ENCODE measurements around the gene CTSE.
A peak's percentile ranks its signal among the peaks of the same experiment; 100 is the strongest.

Gene CTSE

DNA sequence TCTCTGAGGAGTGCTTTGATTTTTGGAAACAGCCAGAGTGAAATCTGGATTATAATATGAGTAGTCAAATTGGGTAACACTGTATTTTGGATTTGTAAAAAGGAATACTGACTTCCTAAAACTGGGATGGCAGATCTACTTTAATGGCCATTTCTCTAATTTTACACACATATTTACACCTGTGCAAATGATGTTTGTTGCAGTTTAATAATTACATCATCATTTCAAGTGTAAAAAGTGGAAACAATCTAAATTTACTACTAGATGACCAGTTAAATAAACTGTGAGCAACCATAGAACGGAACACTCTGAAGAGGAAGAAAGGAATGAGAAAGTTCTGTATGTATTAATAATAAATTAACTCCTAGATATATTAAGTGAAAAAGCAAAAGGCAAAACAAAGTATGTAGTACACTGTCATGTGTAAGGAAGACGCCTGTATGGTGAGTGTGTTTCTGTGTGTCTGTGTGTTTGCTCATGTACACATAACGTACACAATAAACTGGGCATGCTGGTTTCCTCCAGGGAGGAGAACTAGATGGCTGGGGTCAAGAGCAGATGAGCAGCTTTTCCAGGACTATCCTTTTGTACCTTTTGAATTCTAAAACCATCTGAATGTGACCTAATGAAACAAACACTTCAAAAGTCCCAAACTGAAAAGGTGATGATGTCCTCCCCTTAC lies 26.4 kb upstream of the CTSE start:
- no peak for DNase-seq (ENCODE audit: low spot score)

DNA sequence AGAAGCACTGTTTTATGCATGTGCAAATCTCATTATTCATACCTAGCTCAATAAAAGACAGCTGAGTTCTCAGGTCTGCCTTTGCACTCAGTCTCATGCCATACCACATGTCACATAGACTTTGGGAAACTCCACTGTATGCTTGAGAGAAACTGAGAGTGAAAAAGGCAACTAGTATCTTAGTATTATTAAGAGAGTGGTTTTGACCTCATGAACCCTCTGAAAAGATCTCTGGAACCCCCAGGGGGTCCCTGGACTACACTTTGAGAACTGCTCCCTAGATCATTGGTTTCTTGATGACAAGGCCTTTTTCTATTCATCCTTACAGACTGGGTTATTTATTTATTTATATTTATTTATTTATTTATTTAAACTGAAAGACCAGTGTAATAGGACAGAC lies 25.6 kb upstream of the CTSE start:
- no peak for DNase-seq (ENCODE audit: low spot score)

- no peak for DNase-seq (ENCODE audit: low spot score)
Observed at GRCh38 chr1:206048582-206048981, 24.9 kb upstream of the CTSE start.

- no peak for DNase-seq (ENCODE audit: low spot score)
Observed at GRCh38 chr1:206047271-206047670, 23.6 kb upstream of the CTSE start.

- no peak for DNase-seq (ENCODE audit: low spot score)
Observed at GRCh38 chr1:206041640-206042039, 17.9 kb upstream of the CTSE start.

DNA sequence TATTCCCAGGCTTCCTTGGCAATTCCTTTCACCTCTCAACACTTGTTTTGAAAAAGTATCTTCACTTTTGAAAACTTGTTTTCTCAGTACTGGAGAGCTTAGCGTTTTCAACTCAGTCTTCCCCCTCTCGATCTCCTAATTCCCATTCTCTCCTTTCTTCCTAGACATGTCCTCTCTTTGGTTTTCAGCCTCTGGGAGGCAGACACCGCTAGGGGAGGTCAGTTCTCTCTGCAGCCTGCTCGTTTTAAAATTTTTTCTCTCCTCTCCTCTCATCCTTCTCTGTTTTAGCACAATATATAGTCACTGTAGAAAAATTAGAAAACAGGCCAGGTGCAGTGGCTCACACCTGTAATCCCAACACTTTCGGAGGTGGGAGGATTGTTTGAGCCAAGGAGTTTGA lies 16.6 kb upstream of the CTSE start:
- DNase-seq (ENCODE audit: low spot score), result no peak

- no peak for DNase-seq (ENCODE audit: low spot score)
Observed at GRCh38 chr1:206039046-206039973, 15.6 kb upstream of the CTSE start.

DNA sequence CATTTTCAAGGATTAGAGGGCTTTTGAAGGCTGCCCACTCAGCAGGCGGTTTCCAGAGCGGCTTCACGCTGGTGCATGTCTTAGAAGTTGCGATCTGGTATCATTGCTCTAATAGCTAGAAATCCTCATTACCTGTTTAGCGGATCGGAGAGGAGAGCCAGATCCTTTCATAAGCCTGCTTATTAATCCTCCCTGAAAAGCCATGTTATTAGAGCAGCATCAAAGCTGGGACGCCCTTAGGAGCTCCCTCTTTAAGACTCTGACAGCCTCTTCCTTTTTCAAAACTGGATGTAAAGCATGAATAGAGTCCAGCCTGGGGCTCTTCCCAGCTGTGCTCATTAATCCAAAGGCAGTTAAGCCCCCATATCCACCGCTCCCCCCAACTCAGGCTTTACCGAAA lies 13.9 kb upstream of the CTSE start:
- no peak for DNase-seq (ENCODE audit: low spot score)

- no peak for DNase-seq (ENCODE audit: low spot score)
Observed at GRCh38 chr1:206036663-206037455, 13.2 kb upstream of the CTSE start.

GRCh38 chr1:206035027-206035426 lies 11.3 kb upstream of the CTSE start:
- no peak for DNase-seq (ENCODE audit: low spot score)

DNA sequence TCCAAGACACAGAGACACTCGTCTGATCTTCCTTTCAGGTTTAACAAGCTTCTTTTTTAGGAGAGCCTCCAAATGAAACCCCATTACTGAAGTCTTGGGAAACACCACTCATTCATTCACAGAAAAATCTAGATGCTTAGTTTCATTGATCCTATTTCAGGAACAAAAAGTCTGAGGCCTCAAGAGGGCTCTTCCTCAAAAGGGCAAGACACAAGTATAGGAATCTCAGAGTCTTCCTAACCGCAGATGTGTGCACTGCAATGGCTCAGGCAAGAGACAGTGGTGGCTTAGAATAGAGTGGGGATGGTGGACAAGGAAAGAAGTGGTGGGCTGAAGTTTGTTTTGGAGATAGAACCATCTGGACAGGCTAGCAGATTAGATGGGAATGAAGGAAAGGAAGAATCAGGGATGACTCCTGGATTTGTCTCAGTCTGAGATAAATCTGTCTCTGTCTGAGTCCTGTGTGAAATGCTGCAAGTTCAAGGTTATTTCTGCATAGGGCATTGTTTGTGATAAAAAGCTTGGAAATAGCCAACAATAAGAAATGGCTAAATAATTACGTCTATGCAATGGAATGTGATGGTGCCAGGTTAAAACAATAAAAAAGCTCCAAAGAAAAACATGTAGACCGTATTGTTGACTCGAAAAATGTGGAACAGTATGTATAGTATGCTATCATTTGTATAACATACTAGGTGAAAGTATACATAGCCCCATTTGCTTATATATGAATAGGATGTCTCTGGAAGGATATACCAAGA lies 8.9 kb upstream of the CTSE start:
- DNase-seq (ENCODE audit: low spot score), result no peak

DNA sequence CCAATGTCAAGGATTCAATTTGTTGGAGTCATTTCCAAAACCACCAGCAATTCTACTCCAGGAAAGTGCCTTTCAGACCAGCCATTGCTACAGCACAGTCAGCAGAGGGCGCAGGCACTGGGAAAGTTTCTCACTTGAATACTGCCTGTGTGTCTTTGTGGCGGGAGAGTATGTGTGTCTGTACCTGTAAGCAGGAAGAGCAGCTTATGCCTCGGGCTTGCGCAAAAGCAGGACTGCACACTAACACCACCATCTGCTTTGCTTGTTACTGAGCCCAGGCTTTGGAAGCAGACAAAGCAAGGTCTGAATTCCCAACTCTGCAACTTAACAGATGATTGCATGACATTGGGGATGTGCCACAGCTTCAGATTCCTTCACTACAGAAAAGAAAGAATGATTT lies 7.0 kb upstream of the CTSE start:
- peak; percentile 75 for DNase-seq (ENCODE audit: low spot score)

DNA sequence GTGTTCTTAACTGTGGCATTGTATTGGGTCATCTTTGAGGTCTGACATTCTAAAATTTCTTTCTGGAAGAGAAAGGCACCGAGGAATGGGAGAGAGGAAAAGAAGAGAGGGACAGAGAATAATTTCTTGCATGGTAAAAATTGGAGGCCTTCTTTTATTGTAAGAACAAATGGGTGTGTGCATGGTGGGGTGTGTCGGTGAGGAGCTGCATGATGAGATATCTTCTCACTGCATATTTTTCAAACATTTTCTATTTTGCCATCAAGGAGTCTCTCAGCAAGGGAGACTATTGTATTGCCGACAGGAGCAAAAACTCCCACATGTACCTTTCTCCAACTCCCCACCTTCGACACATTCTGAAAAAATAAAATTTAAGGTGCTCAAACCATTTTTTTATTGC lies 6.5 kb upstream of the CTSE start:
- DNase-seq (ENCODE audit: low spot score), result no peak

DNA sequence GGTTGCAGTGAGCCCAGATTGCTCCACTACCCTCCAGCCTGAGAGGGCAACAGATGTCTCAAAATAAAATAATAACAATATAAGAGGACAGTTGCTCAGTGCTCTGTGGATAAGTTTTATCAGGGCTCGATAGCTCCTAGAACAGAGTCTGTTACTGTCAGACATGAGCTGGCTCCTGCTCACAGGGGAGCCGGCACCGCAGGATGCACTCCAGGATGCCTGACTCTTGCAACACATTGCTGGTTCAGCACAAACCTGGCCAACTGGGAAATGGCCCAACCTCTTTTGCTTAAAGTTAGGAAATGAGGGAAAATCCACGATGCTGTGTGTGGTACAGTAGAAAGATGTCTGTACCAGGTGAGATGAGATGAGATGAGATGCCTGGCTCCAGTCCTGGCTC lies 5.8 kb upstream of the CTSE start:
- no peak for DNase-seq (ENCODE audit: low spot score)

GRCh38 chr1:206025283-206025820 lies 1.7 kb upstream of the CTSE start:
- DNase-seq (ENCODE audit: low spot score), result no peak

- DNase-seq (ENCODE audit: low spot score), result no peak
Observed at GRCh38 chr1:206022766-206023165, 929 bp downstream of the CTSE start.

GRCh38 chr1:206021626-206022365 lies 1.9 kb downstream of the CTSE start:
- no peak for DNase-seq (ENCODE audit: low spot score)

GRCh38 chr1:206021008-206021625 lies 2.6 kb downstream of the CTSE start:
- DNase-seq (ENCODE audit: low spot score), result no peak

DNA sequence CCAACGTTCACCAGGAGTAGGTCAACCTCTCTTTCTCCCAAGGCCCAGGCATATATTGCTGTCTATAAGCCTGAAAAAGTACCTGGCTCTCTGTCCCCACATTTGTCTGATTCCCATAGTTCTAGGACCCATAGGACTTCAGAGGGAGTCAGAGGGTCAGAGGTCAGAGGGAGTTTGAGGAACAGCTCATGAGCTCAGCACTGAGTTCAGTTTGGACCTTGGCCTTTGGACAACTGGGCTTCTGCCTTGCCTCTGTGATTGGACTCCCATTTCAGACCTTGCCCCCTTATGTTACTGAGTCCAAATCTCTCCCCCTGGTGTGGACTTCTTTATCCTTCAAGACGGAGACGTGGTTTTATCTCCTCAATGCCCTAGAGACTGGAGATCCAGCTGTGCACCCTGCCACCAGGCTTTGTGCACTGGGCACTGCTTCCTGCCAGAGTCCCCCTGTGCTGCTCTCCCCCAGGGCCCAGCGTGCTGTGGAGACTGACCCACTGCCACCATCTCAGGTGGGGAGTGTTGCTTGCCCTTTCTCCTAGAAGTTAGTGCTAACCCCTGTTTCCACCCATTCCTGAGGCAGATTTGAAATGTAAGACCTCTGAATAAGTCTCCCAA lies 3.2 kb downstream of the CTSE start:
- DNase-seq (ENCODE audit: low spot score), result no peak

- DNase-seq (ENCODE audit: low spot score), result no peak
Observed at GRCh38 chr1:206015071-206015470, 8.6 kb downstream of the CTSE start.

Measured in left forelimb (tissue), 1 donor.